Measurements from ENCODE around the gene GNB2. TPM values are rescaled to one million over a fixed set of nuclear protein-coding genes. Genes with fewer than 3 reads are reported as not detected.
A peak's percentile ranks its signal among the peaks of the same experiment; 100 is the strongest.
"Not testable (repeated sequence)": the region's sequence is repeated elsewhere in the genome, so short reads cannot be mapped to it uniquely, and the experiment has no call there.

GNB2 gene
- total and polyA plus RNA-seq, 12 donors, result 32.8 to 227 (median 106) TPM

- H3K4me3 ChIP-seq, result no peak overlapping the region
- intact Hi-C loops (cut with DNase I), result loop anchor here in 1 of 10 donors (10.0 kb wide), 1 partner anchor 94 kb away; the partner anchor contains the start of gene PCOLCE
- ATAC-seq (no peak), DNase-seq (no peak)
- WGBS, 2 donors, result 64 to 76% methylated on average over 6 of the region's 6 CpGs
- H3K27ac ChIP-seq, result no peak overlapping the region
- TF ChIP-seq, protein P1, sequence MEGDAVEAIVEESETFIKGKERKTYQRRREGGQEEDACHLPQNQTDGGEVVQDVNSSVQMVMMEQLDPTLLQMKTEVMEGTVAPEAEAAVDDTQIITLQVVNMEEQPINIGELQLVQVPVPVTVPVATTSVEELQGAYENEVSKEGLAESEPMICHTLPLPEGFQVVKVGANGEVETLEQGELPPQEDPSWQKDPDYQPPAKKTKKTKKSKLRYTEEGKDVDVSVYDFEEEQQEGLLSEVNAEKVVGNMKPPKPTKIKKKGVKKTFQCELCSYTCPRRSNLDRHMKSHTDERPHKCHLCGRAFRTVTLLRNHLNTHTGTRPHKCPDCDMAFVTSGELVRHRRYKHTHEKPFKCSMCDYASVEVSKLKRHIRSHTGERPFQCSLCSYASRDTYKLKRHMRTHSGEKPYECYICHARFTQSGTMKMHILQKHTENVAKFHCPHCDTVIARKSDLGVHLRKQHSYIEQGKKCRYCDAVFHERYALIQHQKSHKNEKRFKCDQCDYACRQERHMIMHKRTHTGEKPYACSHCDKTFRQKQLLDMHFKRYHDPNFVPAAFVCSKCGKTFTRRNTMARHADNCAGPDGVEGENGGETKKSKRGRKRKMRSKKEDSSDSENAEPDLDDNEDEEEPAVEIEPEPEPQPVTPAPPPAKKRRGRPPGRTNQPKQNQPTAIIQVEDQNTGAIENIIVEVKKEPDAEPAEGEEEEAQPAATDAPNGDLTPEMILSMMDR (IDR thresholded peaks at IDR 0.05), result no peak
- no peaks in the 10 kb centered on the region for H3K9me3 ChIP-seq
- no peaks in the 10 kb centered on the region for H3K27me3 ChIP-seq
- peaks cover 0 to 10% (median 4%) of the 10 kb centered on the region in 9 donors for H3K4me1 ChIP-seq
- no peaks in the 10 kb centered on the region for H3K36me3 ChIP-seq
Observed at GRCh38 chr7:100699018-100699417, 25.5 kb downstream of the GNB2 start.

DNA sequence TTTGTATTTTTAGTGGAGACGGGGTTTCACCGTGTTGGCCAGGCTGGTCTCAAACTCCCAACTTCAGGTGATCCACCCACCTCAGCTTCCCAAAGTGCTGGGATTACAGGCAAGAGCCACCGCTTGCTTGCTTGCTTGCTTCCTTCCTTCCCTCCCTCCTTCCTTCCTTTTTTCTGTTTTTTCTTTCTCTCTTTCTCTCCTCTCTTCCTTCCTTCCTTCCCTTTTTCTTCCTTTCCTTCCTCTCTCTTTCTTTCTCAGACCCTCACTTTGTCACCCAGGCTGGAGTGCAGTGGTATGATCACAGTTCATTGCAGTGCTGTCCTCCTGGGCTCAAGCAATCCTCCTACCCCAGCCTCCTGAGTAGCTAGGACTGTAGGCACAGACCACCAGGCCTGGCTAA is 27.5 kb downstream of the GNB2 start:
- not testable (repeated sequence) for DNase-seq, H3K27ac ChIP-seq, ATAC-seq, H3K9me3 ChIP-seq, H3K4me1 ChIP-seq, H3K36me3 ChIP-seq, H3K4me3 ChIP-seq, H3K27me3 ChIP-seq
- intact Hi-C loops (cut with DNase I), result loop anchor here in 1 of 10 donors (10.0 kb wide), 1 partner anchor 236 kb away; the partner anchor contains the start of gene SPACDR
- 46 to 83% methylated on average over 3 of the region's 3 CpGs for WGBS, 2 donors

DNA sequence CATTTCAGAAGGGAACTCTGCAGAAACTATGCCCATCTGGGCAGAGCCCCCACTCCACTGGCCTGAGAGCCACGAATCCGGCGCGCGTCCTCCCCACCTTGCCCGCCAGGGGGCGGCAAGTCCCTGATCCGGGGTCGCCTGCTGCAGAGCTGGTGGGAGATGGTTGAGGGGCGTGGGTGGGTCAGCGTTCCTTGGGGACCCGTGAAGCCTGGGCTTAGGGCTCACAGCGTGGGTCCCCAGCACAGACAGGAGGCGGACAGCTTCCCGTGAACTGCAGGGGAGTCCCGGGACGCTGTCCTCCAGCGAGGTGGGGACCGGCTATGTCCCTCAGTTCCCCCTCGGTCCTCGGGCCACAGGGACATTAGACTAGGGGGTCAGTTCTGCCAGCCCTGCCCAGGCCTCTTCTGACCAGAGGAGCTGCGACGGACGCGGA is 31.8 kb downstream of the GNB2 start:
- TF ChIP-seq, protein P1 (IDR thresholded peaks at IDR 0.05), result peak; percentile 81 to 96 (median 92)
- Histone ChIP-seq H3K27me3 (no peaks in the 10 kb centered on the region), H3K36me3 (peaks cover 0 to 22% (median 0%) of the 10 kb centered on the region in 9 donors), H3K4me1 (peaks cover 4 to 24% (median 17%) of the 10 kb centered on the region in 9 donors), H3K4me3 (peak overlapping the region; percentile 19 to 95 (median 77)), H3K27ac (peak overlapping the region; percentile 84 to 99 (median 94)), H3K9me3 (no peaks in the 10 kb centered on the region)
- WGBS, 2 donors, result 0 to 1% methylated on average over 25 of the region's 25 CpGs
- intact Hi-C loops (cut with DNase I), result loop anchor here in 7 of 10 donors (1.0 to 10.0 kb wide), 5 partner anchors 20 to 241 kb away; partner anchors contain the start of genes SLC12A9 (in 7 of the 7), GNB2 (in 1 of the 7) and SPACDR (in 1 of the 7)
- ATAC-seq, result peak; percentile 74 to 89 (median 82)
- DNase-seq, result peak; percentile 76 to 86

DNA sequence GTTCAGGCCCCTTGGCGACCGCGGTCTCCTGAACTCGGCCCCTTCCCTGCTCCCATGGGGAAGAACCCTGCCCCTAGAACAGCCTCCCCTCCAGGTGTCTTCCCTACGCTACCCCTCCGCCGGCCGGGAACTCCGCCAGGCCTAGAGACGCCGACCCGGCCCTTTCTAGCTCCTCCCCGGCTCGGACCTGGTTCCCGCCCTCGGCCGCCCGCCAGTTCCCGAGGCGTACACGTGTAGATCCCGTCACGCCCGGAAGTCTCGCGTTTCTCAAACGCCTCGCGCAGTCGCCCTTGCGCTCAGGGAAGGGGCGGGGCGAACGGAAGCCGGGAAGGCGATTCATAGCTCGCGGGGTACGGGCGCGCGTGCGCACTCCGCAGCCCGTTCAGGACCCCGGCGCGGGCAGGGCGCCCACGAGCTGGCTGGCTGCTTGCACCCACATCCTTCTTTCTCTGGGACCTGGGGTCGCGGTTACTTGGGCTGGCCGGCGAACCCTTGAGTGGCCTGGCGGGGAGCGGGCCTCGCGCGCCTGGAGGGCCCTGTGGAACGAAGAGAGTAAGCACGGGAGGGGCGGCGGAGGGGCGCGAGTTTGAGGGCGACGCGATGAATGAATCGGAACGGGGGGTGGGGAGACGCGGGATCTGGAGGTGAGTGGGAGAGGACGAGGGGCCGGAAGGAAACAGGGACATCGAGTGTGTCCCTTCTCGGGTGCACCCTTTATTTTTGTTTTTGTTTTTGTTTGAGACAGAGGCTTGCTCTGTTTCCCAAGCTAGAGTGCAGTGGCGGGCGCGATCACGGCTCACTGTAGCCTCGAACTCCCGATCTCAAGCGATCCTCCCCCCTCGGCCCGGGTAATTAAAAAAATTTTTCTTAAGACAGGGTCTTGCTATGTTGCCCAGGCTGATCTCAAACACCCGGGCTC is 32.5 kb downstream of the GNB2 start, which contains the start of gene POP7:
Gene POP7, plus strand, starts transcription at position 369 of the 919 bp plus-strand sequence. CDS start 710 bp downstream, outside the sequence.
- TF ChIP-seq, protein P1 (IDR thresholded peaks at IDR 0.05), result no peak
- WGBS, 2 donors, result 0 to 1% methylated on average over 81 to 86 of the region's 86 CpGs

More for the DNA sequence above, 32.5 kb downstream of the GNB2 start, which contains the start of gene POP7:
- peaks cover 4 to 24% (median 17%) of the 10 kb centered on the region in 9 donors for H3K4me1 ChIP-seq
- peak within 1 kb of the TSS; percentile 63 to 95 (median 77) for H3K4me3 ChIP-seq
- peak within 1 kb of the TSS; percentile 84 to 99 (median 94) for H3K27ac ChIP-seq
- no peaks in the 10 kb centered on the region for H3K27me3 ChIP-seq
- ATAC-seq (peak; percentile 97 to 99 (median 98)), DNase-seq (peak; percentile 99)
- no peaks in the 10 kb centered on the region for H3K9me3 ChIP-seq
- intact Hi-C loops (cut with DNase I), result loop anchor here in 7 of 10 donors (1.0 to 10.0 kb wide), 6 partner anchors 19 to 241 kb away; partner anchors contain the start of genes SLC12A9 (in 7 of the 7), GNB2 (in 1 of the 7), MOSPD3 (in 1 of the 7) and SPACDR (in 1 of the 7)
- H3K36me3 ChIP-seq, result peaks cover 0 to 22% (median 0%) of the 10 kb centered on the region in 9 donors
